ENCODE measurements around the gene TTC32. TPM values are rescaled to one million over a fixed set of nuclear protein-coding genes. Genes with fewer than 3 reads are reported as not detected.

The TTC32 gene
- total RNA-seq, 1 experiment from 2014 or later = 12.7 TPM

DNA sequence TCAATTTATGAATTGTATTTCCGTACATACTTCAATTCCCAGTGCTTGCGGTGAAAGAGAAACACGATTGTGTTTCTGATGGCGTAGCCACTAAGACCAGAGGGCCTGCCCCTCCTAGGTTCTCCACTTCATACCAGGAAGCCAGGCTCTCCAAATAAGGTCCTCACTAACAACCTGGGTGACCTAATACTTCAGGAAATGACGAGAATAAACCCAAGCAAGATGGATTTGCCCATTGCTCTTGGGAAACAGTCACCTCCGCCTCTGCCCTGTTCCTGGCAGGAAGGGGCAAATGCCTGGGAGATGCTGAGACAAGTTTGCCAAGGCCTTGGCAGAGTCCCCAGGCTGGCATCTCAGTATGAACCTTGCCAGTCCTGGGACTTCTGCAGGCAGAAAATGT, 41.8 kb downstream of the TTC32 start:
- no TSS peak for BruUV-seq (replicated peaks)
- Histone ChIP-seq H3K27ac (ENCODE audit: low read length) (no peak overlapping the region; the same call in 1 of the 2 replicates), H3K9me3 (ENCODE audit: control insufficient read depth, insufficient read depth, low read depth, low read length) (no peaks in the 10 kb centered on the region), H3K4me3 (ENCODE audit: low read depth in 2 of 2, low read length in 2 of 2) (no peak overlapping the region), H3K27me3 (ENCODE audit: control insufficient read depth, insufficient read depth, low read length) (no peaks in the 10 kb centered on the region), H3K4me1 (ENCODE audit: control insufficient read depth, insufficient read depth, low read length) (0 out of 2 replicates have a peak, but pooled peaks cover 6% of the 10 kb centered on the region), H3K36me3 (ENCODE audit: control insufficient read depth, insufficient read depth, low read length) (no peaks in the 10 kb centered on the region)
- ATAC-seq (no peak), DNase-seq (ENCODE audit: low read depth, low spot score) (no peak)
- ChIA-PET POLR2A (no interaction called here), CTCF (no interaction called here)
- in situ Hi-C loops (cut with HindIII; ENCODE audit: low pct_unique_long_range_greater_than_20kb, low sequenced_read_pairs) = no loop called here
- TF ChIP-seq, protein P1, sequence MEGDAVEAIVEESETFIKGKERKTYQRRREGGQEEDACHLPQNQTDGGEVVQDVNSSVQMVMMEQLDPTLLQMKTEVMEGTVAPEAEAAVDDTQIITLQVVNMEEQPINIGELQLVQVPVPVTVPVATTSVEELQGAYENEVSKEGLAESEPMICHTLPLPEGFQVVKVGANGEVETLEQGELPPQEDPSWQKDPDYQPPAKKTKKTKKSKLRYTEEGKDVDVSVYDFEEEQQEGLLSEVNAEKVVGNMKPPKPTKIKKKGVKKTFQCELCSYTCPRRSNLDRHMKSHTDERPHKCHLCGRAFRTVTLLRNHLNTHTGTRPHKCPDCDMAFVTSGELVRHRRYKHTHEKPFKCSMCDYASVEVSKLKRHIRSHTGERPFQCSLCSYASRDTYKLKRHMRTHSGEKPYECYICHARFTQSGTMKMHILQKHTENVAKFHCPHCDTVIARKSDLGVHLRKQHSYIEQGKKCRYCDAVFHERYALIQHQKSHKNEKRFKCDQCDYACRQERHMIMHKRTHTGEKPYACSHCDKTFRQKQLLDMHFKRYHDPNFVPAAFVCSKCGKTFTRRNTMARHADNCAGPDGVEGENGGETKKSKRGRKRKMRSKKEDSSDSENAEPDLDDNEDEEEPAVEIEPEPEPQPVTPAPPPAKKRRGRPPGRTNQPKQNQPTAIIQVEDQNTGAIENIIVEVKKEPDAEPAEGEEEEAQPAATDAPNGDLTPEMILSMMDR (IDR thresholded peaks at IDR 0.05) = no peak
- TF ChIP-seq, protein P2, sequence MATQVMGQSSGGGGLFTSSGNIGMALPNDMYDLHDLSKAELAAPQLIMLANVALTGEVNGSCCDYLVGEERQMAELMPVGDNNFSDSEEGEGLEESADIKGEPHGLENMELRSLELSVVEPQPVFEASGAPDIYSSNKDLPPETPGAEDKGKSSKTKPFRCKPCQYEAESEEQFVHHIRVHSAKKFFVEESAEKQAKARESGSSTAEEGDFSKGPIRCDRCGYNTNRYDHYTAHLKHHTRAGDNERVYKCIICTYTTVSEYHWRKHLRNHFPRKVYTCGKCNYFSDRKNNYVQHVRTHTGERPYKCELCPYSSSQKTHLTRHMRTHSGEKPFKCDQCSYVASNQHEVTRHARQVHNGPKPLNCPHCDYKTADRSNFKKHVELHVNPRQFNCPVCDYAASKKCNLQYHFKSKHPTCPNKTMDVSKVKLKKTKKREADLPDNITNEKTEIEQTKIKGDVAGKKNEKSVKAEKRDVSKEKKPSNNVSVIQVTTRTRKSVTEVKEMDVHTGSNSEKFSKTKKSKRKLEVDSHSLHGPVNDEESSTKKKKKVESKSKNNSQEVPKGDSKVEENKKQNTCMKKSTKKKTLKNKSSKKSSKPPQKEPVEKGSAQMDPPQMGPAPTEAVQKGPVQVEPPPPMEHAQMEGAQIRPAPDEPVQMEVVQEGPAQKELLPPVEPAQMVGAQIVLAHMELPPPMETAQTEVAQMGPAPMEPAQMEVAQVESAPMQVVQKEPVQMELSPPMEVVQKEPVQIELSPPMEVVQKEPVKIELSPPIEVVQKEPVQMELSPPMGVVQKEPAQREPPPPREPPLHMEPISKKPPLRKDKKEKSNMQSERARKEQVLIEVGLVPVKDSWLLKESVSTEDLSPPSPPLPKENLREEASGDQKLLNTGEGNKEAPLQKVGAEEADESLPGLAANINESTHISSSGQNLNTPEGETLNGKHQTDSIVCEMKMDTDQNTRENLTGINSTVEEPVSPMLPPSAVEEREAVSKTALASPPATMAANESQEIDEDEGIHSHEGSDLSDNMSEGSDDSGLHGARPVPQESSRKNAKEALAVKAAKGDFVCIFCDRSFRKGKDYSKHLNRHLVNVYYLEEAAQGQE (IDR thresholded peaks at IDR 0.05; ENCODE audit: insufficient read depth in 1 of 2, low read depth in 2 of 2, low read length in 1 of 2) = no peak
- TF ChIP-seq TCF7L2 (IDR thresholded peaks at IDR 0.05; ENCODE audit: low read depth, low read length) (no peak), POLR2AphosphoS5 (IDR thresholded peaks at IDR 0.05; ENCODE audit: low read depth, low read length) (no peak), SIN3A (IDR thresholded peaks at IDR 0.05; ENCODE audit: borderline replicate concordance, insufficient read depth, low read depth, low read length) (no peak)
- intact Hi-C loops (cut with micrococcal nuclease; ENCODE audit: unreplicated experiment) = loop anchor here (5.0 kb wide), 2 partner anchors 503 to 1113 kb away; partner anchors contain the start of gene OSR1

DNA sequence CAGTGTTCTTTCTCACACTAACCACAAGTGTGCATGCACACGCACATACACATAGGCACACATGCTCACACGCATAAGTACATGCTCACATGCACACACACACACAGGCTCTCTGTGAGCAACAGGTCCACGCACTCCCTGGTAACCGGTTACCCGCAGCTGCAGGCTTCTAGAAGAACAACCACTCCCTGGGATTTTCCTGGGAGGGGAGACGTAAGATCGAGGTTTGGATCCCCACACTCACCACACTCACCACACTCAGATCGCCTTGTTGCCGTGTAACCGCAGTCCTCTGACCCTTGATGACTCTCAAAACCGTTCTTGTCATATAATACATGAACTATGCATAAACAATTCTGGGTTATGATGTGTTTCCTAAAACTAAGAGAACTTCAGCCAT, 42.2 kb downstream of the TTC32 start:
- ATAC-seq (no peak), DNase-seq (ENCODE audit: low read depth, low spot score) (no peak)
- intact Hi-C loops (cut with micrococcal nuclease; ENCODE audit: unreplicated experiment) (no loop called here), in situ Hi-C loops (cut with HindIII; ENCODE audit: low pct_unique_long_range_greater_than_20kb, low sequenced_read_pairs) (no loop called here)
- Histone ChIP-seq H3K27me3 (ENCODE audit: control insufficient read depth, insufficient read depth, low read length) (no peaks in the 10 kb centered on the region), H3K4me3 (ENCODE audit: low read depth in 2 of 2, low read length in 2 of 2) (no peak overlapping the region), H3K4me1 (ENCODE audit: control insufficient read depth, insufficient read depth, low read length) (0 out of 2 replicates have a peak, but pooled peaks cover 6% of the 10 kb centered on the region), H3K36me3 (ENCODE audit: control insufficient read depth, insufficient read depth, low read length) (no peaks in the 10 kb centered on the region), H3K9me3 (ENCODE audit: control insufficient read depth, insufficient read depth, low read depth, low read length) (no peaks in the 10 kb centered on the region), H3K27ac (ENCODE audit: low read length) (no peak overlapping the region)
- ChIA-PET POLR2A (no interaction called here), CTCF (no interaction called here)
- TF ChIP-seq TCF7L2 (IDR thresholded peaks at IDR 0.05; ENCODE audit: low read depth, low read length) (no peak), SIN3A (IDR thresholded peaks at IDR 0.05; ENCODE audit: borderline replicate concordance, insufficient read depth, low read depth, low read length) (no peak), POLR2AphosphoS5 (IDR thresholded peaks at IDR 0.05; ENCODE audit: low read depth, low read length) (no peak)
- TF ChIP-seq, protein P1 (IDR thresholded peaks at IDR 0.05) = no peak
- TF ChIP-seq, protein P2 (IDR thresholded peaks at IDR 0.05; ENCODE audit: insufficient read depth in 1 of 2, low read depth in 2 of 2, low read length in 1 of 2) = no peak
- BruUV-seq (replicated peaks) = no TSS peak
